ENCODE results near the gene PFDN5. TPM values are rescaled to one million over a fixed set of nuclear protein-coding genes. Genes with fewer than 3 reads are reported as not detected.

Gene PFDN5
- 141 and 153 TPM in 2 replicates for total RNA-seq (2013; cell fraction: nucleolus; rRNA removed)
- total RNA-seq (2014; rRNA removed) (320 and 355 TPM in 2 replicates), total RNA-seq (2014; rRNA removed; fragmentation: Illumina TruSeq; extraction: Trizol) (504 and 518 TPM in 2 replicates), total RNA-seq (2021) (300 and 322 TPM in 2 replicates), polyA plus RNA-seq (2011; rRNA removed) (851 and 863 TPM in 2 replicates), polyA plus RNA-seq (2014; fragmentation: Illumina TruSeq; extraction: Trizol) (485 and 536 TPM in 2 replicates), polyA plus RNA-seq (2014; fragmentation: Nextera tagmentation; extraction: Ambion mirVana) (1,000 to 10,000 TPM; 1,522 to 1,596 TPM), polyA plus RNA-seq (2014; rRNA removed) (438 and 511 TPM in 2 replicates), polyA plus RNA-seq (2016; fragmentation: Nextera tagmentation; extraction: Ambion mirVana) (100 to 1,000 TPM; 373 to 398 TPM), polyA minus RNA-seq (2011; rRNA and poly(A)+ RNA removed) (235 and 327 TPM in 2 replicates), Bru-seq, nascent RNA (percentile 95 among the genes with signal in this experiment), BruChase-seq, experiment 1, labeled RNA remaining after a 6-hour chase (percentile 96 among the genes with signal in this experiment), BruChase-seq, experiment 2, labeled RNA remaining after a 2-hour chase (percentile 95 among the genes with signal in this experiment)
- polyA plus RNA-seq (2011; ENCODE audit: low read depth), result 1,639 TPM
- 812 and 933 TPM in 2 replicates for polyA plus RNA-seq (2011; cell fraction: cytosol; rRNA removed)
- 540 and 746 TPM in 2 replicates for polyA plus RNA-seq (2011; cell fraction: nucleus; rRNA removed)
- 681 and 706 TPM in 2 replicates for polyA plus RNA-seq (2012)
- 57.1 and 72.9 TPM in 2 replicates for polyA minus RNA-seq (2011; cell fraction: cytosol; rRNA and poly(A)+ RNA removed)
- 90.8 and 106 TPM in 2 replicates for polyA minus RNA-seq (2011; cell fraction: nucleus; rRNA and poly(A)+ RNA removed)
- long read RNA-seq, experiment 1, transcript PFDN5-203 (4 exons, 478 nt), result minor isoform, 20 of 144 reads
- long read RNA-seq, experiment 1, transcript PFDN5-214 (6 exons, 847 nt), result major isoform, 114 of 144 reads
- long read RNA-seq, experiment 1, partial matches to known transcripts, result 0 of 144 reads
- long read RNA-seq, experiment 1, other reads (novel, unspliced or antisense), result 8 of 144 reads
- long read RNA-seq, experiment 2, transcript PFDN5-214 (6 exons, 847 nt), result major isoform, 468 of 602 reads
- long read RNA-seq, experiment 2, transcript PFDN5-203 (4 exons, 478 nt), result minor isoform, 86 of 602 reads
- long read RNA-seq, experiment 2, partial matches to known transcripts, result 0 of 602 reads
- long read RNA-seq, experiment 2, other reads (novel, unspliced or antisense), result 34 of 602 reads

DNA sequence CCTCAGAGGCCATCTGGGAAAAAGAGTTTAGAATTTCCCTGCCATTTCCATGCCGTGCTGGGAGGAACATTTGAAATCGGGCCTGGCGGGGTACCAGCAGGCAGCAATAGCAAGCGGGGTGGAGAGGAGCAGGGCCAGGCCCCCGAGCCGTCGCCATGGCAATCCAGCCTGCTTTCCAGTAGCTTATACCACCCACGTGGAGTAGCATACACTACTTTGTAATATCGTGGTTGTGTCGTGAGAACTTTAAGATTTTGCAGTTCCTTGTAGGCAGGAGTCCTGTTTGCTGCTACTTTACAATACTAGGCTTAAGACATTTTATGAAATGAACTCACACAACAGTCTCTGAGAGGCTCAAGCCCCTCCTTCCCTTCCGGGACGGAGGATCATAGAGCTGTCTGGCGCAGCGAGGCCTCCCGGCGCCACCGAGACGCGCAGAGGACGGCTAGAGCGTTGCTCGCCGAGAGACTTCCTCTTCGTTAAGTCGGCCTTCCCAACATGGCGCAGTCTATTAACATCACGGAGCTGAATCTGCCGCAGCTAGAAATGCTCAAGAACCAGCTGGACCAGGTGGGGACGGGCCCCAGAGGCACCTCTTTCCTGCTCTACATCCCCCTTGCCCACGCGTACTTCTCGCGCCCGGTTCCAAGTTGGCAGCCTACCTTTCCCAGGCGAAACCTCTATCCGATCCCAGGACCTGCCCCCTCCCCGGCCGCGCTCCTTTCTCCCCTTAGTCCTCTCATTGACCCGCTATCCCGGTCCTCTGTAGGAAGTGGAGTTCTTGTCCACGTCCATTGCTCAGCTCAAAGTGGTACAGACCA is at the start of gene PFDN5:
PFDN5 (plus strand) TSS at position 473 of the 821 bp plus-strand sequence; CDS start at position 499, 26 bp downstream.
- ChIA-PET CTCF (interaction anchor here (0.6 to 12.9 kb wide), 21 partner anchors 9 to 229 kb away, joined by 3 to 315 read pairs (median 4); partner anchors contain the start of genes AAAS, ESPL1 and ITGB7), RAD21 (ENCODE audit: unreplicated experiment) (interaction anchor here (0.7 to 3.8 kb wide), 19 partner anchors 12 to 192 kb away, joined by 3 to 29 read pairs (median 3); partner anchors contain the start of genes AAAS, ESPL1 and SOAT2), POLR2A (interaction anchor here (0.7 to 2.3 kb wide), 15 partner anchors 9 to 138 kb away, joined by 3 to 24 read pairs (median 4); partner anchors contain the start of genes AAAS, CSAD, ESPL1 and ZNF740), SMC1A (ENCODE audit: uncharacterized antibody, unreplicated experiment) (interaction anchor here (0.6 to 2.9 kb wide), 17 partner anchors 9 to 196 kb away, joined by 3 to 27 read pairs (median 5); partner anchors contain the start of genes AAAS, CSAD, ESPL1 and ZNF740)
- Histone ChIP-seq H3K9ac (ENCODE audit: control insufficient read depth, insufficient read depth, low read length) (peak within 1 kb of the TSS; percentile 87), H3K4me3 (peak within 1 kb of the TSS; percentile 82), H3K4me1 (ENCODE audit: control insufficient read depth, insufficient read depth, low read length) (peaks cover 21% of the 10 kb centered on the region), H3K36me3 (ENCODE audit: control insufficient read depth in 2 of 2, insufficient read depth in 2 of 2, low read length in 1 of 2) (peaks cover 7 to 17% of the 10 kb centered on the region in 2 experiments; a peak in 3 of 4 replicates), H3K9me3 (replicated peaks; ENCODE audit: control insufficient read depth, insufficient read depth, low read length) (no peaks in the 10 kb centered on the region), H3K79me2 (ENCODE audit: control insufficient read depth, insufficient read depth, low read length) (peaks cover 24% of the 10 kb centered on the region), H4K20me1 (ENCODE audit: control insufficient read depth, insufficient read depth) (no peaks in the 10 kb centered on the region; the same call in 1 of the 2 replicates), H2AFZ (ENCODE audit: control insufficient read depth, low read depth, low read length) (peak within 1 kb of the TSS; percentile 98), H3K27ac (ENCODE audit: control insufficient read depth, insufficient read depth) (peak within 1 kb of the TSS; percentile 75), H3K4me2 (ENCODE audit: control insufficient read depth, insufficient read depth) (peak within 1 kb of the TSS; percentile 81), H3K27me3 (replicated peaks in 1 of 2; ENCODE audit: control insufficient read depth in 2 of 2, insufficient read depth in 2 of 2, low read length in 1 of 2) (no peaks in the 10 kb centered on the region)
- DNase-seq (ENCODE audit: low read depth, low spot score), result peak; percentile 73
- intact Hi-C loops (cut with micrococcal nuclease; ENCODE audit: unreplicated experiment) (loop anchor here (1.0 kb wide), 1 partner anchor 26 kb away; the partner anchor contains the start of gene AAAS), in situ Hi-C loops (cut with MboI) (no loop called here)
- no TSS peak for BruUV-seq (replicated peaks)
- 4% methylated on average over 41 of the region's 42 CpGs for WGBS (ENCODE audit: insufficient coverage, insufficient replicate concordance, low lambda C conversion rate, missing lambda C conversion rate)
- peak; percentile 84 for FAIRE-seq
- peak; percentile 95 for ATAC-seq
- TF ChIP-seq STAT1 (conservative IDR thresholded peaks at IDR 0.05), result no peak
- TF ChIP-seq, protein P1, sequence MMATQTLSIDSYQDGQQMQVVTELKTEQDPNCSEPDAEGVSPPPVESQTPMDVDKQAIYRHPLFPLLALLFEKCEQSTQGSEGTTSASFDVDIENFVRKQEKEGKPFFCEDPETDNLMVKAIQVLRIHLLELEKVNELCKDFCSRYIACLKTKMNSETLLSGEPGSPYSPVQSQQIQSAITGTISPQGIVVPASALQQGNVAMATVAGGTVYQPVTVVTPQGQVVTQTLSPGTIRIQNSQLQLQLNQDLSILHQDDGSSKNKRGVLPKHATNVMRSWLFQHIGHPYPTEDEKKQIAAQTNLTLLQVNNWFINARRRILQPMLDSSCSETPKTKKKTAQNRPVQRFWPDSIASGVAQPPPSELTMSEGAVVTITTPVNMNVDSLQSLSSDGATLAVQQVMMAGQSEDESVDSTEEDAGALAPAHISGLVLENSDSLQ (IDR thresholded peaks at IDR 0.05), result peak; percentile 16; the same call in 1 of the 2 replicates
- peak; percentile 78; the same call in 1 of the 2 replicates for TF ChIP-seq PML (IDR thresholded peaks at IDR 0.05; ENCODE audit: low read length)
- no peak; the same call in 1 of the 2 replicates for TF ChIP-seq MTA2 (IDR thresholded peaks at IDR 0.05; ENCODE audit: low read depth)
- peak; percentile 90 for TF ChIP-seq BMI1 (IDR thresholded peaks at IDR 0.05; ENCODE audit: borderline replicate concordance)
- TF ChIP-seq ZNF384 (IDR thresholded peaks at IDR 0.05; ENCODE audit: borderline replicate concordance, low read depth, low read length), result no peak
- TF ChIP-seq MEF2B (IDR thresholded peaks at IDR 0.05; ENCODE audit: partially characterized antibody, poor library complexity, severe bottlenecking), result no peak
- TF ChIP-seq, protein P2, sequence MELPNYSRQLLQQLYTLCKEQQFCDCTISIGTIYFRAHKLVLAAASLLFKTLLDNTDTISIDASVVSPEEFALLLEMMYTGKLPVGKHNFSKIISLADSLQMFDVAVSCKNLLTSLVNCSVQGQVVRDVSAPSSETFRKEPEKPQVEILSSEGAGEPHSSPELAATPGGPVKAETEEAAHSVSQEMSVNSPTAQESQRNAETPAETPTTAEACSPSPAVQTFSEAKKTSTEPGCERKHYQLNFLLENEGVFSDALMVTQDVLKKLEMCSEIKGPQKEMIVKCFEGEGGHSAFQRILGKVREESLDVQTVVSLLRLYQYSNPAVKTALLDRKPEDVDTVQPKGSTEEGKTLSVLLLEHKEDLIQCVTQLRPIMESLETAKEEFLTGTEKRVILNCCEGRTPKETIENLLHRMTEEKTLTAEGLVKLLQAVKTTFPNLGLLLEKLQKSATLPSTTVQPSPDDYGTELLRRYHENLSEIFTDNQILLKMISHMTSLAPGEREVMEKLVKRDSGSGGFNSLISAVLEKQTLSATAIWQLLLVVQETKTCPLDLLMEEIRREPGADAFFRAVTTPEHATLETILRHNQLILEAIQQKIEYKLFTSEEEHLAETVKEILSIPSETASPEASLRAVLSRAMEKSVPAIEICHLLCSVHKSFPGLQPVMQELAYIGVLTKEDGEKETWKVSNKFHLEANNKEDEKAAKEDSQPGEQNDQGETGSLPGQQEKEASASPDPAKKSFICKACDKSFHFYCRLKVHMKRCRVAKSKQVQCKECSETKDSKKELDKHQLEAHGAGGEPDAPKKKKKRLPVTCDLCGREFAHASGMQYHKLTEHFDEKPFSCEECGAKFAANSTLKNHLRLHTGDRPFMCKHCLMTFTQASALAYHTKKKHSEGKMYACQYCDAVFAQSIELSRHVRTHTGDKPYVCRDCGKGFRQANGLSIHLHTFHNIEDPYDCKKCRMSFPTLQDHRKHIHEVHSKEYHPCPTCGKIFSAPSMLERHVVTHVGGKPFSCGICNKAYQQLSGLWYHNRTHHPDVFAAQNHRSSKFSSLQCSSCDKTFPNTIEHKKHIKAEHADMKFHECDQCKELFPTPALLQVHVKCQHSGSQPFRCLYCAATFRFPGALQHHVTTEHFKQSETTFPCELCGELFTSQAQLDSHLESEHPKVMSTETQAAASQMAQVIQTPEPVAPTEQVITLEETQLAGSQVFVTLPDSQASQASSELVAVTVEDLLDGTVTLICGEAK (IDR thresholded peaks at IDR 0.05; ENCODE audit: borderline replicate concordance), result peak; percentile 82; the same call in 1 of the 2 replicates
- no peak for TF ChIP-seq TARDBP (IDR thresholded peaks at IDR 0.05; ENCODE audit: borderline replicate concordance)
- TF ChIP-seq SIX5 (IDR thresholded peaks at IDR 0.05; ENCODE audit: low read depth, low read length, severe bottlenecking), result peak; percentile 58
- TF ChIP-seq JUND (IDR thresholded peaks at IDR 0.05; ENCODE audit: low read depth, low read length), result no peak
- TF ChIP-seq MYB (IDR thresholded peaks at IDR 0.05; ENCODE audit: borderline replicate concordance, low read depth, low read length), result no peak

Measured in GM12878 (cell line).